GDM1 (cell line): ENCODE data around the gene KRTAP3-1.
"Not testable (repeated sequence)": the region's sequence is repeated elsewhere in the genome, so short reads cannot be mapped to it uniquely, and the experiment has no call there.

Experiments used
- DNase-seq: peaks from one replicate; lab custom pipeline; 2025; lab: John Stamatoyannopoulos, UW

Gene KRTAP3-1

GRCh38 chr17:41008811-41009210, at the start of gene KRTAP3-1:
KRTAP3-1 (minus strand) TSS chr17:41009128; CDS start chr17:41009074, 54 bp downstream.
- no peak for DNase-seq

GRCh38 chr17:41057547-41057946, 48.6 kb upstream of the KRTAP3-1 start:
- no peak for DNase-seq

- not testable (repeated sequence) for DNase-seq
These were observed 46.2 kb upstream of the KRTAP3-1 start, which contains the start of gene KRTAP2-2 for GRCh38 chr17:41055130-41055529. KRTAP2-2 (minus strand) TSS chr17:41055230; CDS start chr17:41055211, 19 bp downstream.

- not testable (repeated sequence) for DNase-seq
These were observed 45.6 kb upstream of the KRTAP3-1 start for GRCh38 chr17:41054556-41054955.

- no peak for DNase-seq
These were observed 45.1 kb upstream of the KRTAP3-1 start for GRCh38 chr17:41054025-41054424.

- no peak for DNase-seq
These were observed 43.6 kb upstream of the KRTAP3-1 start for GRCh38 chr17:41052566-41052965.

- no peak for DNase-seq
These were observed 40.2 kb upstream of the KRTAP3-1 start for GRCh38 chr17:41049110-41049509.

GRCh38 chr17:41048441-41048840, 39.5 kb upstream of the KRTAP3-1 start:
- DNase-seq, result no peak

- not testable (repeated sequence) for DNase-seq
These were observed 38.0 kb upstream of the KRTAP3-1 start, which contains the start of gene KRTAP2-1 for GRCh38 chr17:41046735-41047465. KRTAP2-1 (minus strand) TSS chr17:41047316; CDS start chr17:41047267, 49 bp downstream.

GRCh38 chr17:41042953-41043352, 34.0 kb upstream of the KRTAP3-1 start:
- DNase-seq, result no peak

GRCh38 chr17:41040783-41041571, 32.0 kb upstream of the KRTAP3-1 start, which contains the start of gene KRTAP1-1:
KRTAP1-1 (minus strand) TSS chr17:41041450; CDS start chr17:41041397, 53 bp downstream.
- DNase-seq, result not testable (repeated sequence)

- no peak for DNase-seq
These were observed 29.0 kb upstream of the KRTAP3-1 start for GRCh38 chr17:41037853-41038350.

- DNase-seq, result not testable (repeated sequence)
These were observed 25.5 kb upstream of the KRTAP3-1 start, which contains the start of gene KRTAP1-3 for GRCh38 chr17:41034346-41034935. KRTAP1-3 (minus strand) TSS chr17:41034874; CDS start chr17:41034821, 53 bp downstream.

- DNase-seq, result no peak
These were observed 20.8 kb upstream of the KRTAP3-1 start, which contains the start of gene KRTAP1-4 for GRCh38 chr17:41029633-41030245. KRTAP1-4 (minus strand) TSS chr17:41030195; CDS start chr17:41030078, 117 bp downstream.

GRCh38 chr17:41026715-41027471, 18.0 kb upstream of the KRTAP3-1 start, which contains the start of gene KRTAP1-5:
KRTAP1-5 (minus strand) TSS chr17:41027208; CDS start chr17:41027155, 53 bp downstream.
- DNase-seq, result no peak

GRCh38 chr17:41024697-41025096, 15.8 kb upstream of the KRTAP3-1 start:
- no peak for DNase-seq

GRCh38 chr17:41020336-41020735, 11.4 kb upstream of the KRTAP3-1 start:
- no peak for DNase-seq

- DNase-seq, result no peak
These were observed 10.5 kb upstream of the KRTAP3-1 start for GRCh38 chr17:41019415-41019814.

- peak; percentile 36 for DNase-seq
These were observed 9.6 kb upstream of the KRTAP3-1 start for GRCh38 chr17:41018541-41018940.

GRCh38 chr17:41016578-41017215, 7.8 kb upstream of the KRTAP3-1 start:
- DNase-seq, result no peak
